ENCODE results near the gene UNC93A. TPM values are rescaled to one million over a fixed set of nuclear protein-coding genes. Genes with fewer than 3 reads are reported as not detected.
"Not testable (repeated sequence)": the region's sequence is repeated elsewhere in the genome, so short reads cannot be mapped to it uniquely, and the experiment has no call there.

UNC93A gene
- total RNA-seq, 4 donors from 2014 or later = not detected

DNA sequence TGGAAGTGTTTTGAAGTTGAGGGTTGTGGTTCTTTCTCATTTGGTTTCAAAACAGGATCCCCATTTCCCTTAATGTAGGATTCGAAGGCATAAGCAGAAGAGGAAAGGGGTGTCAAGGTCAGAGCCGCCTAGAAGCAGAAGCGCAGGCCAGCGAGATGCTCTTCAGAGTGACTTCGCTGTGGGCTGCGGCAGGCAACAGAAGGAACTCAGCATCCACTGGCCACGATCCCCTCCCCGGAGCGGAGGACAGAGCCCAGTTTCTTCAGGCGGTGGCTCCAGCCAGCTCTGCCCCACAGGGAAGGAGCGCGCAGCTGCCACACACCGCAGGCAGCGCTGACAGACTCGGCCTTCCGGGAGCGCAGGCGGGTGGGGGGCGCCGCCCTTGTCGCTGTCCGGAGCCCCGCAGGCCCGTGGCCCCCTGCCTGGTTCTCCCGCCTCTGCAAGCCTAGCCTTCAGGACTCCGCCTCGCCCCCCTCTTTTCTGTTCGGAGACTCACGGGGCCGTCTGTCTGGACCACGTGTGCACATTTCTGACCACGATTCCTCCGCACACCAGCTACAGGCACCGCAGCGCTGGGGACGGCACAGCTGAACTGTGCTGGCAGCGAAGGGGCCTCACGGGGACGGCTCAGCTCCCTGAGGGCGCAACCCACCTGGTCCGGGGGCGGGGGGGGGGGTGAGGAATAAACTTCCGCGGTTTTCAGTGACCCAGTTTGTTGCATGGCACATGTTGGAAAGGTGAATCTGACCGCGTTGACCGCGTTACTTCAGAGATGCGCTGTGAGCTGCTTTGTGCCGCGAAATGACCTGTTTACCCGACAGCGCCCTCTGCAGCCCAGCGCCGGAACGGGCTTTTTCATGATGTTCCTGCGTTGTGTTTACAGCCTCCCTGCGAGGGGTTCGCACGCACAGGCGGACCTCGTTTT lies 59.9 kb downstream of the UNC93A start:
- 1% methylated on average over 47 to 57 of the region's 62 CpGs for WGBS, 2 donors
- peak; percentile 70 to 80 for DNase-seq
- Histone ChIP-seq H3K27ac (no peak overlapping the region), H3K4me3 (replicated peaks in 1 of 3) (peak overlapping the region in 2 of 3 donors; percentile 1 to 24), H3K36me3 (no peaks in the 10 kb centered on the region), H3K27me3 (no peaks in the 10 kb centered on the region), H3K9me3 (no peaks in the 10 kb centered on the region), H3K4me1 (peaks cover 5 to 13% of the 10 kb centered on the region in 2 donors)
- intact Hi-C loops (cut with DNase I) = loop anchor here (5.0 kb wide), 1 partner anchor 129 kb away; no protein-coding TSS in a partner anchor
- no peak for TF ChIP-seq POLR2A (IDR thresholded peaks at IDR 0.05)
- TF ChIP-seq, protein P1, sequence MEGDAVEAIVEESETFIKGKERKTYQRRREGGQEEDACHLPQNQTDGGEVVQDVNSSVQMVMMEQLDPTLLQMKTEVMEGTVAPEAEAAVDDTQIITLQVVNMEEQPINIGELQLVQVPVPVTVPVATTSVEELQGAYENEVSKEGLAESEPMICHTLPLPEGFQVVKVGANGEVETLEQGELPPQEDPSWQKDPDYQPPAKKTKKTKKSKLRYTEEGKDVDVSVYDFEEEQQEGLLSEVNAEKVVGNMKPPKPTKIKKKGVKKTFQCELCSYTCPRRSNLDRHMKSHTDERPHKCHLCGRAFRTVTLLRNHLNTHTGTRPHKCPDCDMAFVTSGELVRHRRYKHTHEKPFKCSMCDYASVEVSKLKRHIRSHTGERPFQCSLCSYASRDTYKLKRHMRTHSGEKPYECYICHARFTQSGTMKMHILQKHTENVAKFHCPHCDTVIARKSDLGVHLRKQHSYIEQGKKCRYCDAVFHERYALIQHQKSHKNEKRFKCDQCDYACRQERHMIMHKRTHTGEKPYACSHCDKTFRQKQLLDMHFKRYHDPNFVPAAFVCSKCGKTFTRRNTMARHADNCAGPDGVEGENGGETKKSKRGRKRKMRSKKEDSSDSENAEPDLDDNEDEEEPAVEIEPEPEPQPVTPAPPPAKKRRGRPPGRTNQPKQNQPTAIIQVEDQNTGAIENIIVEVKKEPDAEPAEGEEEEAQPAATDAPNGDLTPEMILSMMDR (IDR thresholded peaks at IDR 0.05) = peak in 5 of 6 experiments; percentile 40 to 73 (median 62)

DNA sequence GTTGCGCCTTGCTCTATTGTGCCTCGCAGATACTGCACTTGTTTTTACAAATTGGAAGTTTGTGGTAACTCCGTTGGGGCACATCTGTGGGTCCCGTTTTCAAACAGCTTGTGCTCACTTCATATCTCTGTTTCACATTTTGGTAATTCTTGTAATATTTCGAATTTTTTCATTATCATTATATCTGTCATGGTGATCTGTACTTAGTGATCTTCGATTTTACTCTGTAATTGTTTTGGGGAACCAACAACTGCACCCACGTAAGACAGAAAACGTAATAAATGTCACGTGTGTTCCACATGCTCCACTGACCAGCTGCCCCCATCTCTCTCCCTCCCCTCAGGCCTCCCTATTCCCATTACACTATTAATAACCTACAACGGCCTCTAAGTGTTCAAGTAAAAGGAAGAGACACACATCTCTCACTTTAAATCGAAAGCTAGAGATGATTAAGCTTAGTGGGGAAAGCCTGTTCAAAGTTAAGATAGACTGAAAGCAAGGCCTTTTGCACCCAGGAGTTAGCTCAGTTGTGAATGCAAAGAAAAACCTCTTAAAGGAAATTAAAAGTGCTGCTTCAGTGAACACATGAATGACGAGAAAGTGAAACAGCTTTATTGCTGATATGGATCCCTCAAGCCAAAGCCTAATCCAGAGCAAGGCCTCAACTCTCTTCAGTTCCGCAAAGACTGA lies 60.7 kb downstream of the UNC93A start:
- peaks cover 5 to 13% of the 10 kb centered on the region in 2 donors for H3K4me1 ChIP-seq
- no peak for TF ChIP-seq POLR2A (IDR thresholded peaks at IDR 0.05)
- TF ChIP-seq, protein P1 (IDR thresholded peaks at IDR 0.05) = no peak
- intact Hi-C loops (cut with DNase I) = loop anchor here (5.0 kb wide), 1 partner anchor 130 kb away; no protein-coding TSS in a partner anchor
- H3K9me3 ChIP-seq = no peaks in the 10 kb centered on the region
- 59% methylated on average over 13 of the region's 13 CpGs for WGBS, 2 donors
- no peak overlapping the region for H3K4me3 ChIP-seq (replicated peaks in 1 of 3)
- no peaks in the 10 kb centered on the region for H3K27me3 ChIP-seq
- H3K36me3 ChIP-seq = no peaks in the 10 kb centered on the region
- DNase-seq = no peak
- H3K27ac ChIP-seq = no peak overlapping the region

DNA sequence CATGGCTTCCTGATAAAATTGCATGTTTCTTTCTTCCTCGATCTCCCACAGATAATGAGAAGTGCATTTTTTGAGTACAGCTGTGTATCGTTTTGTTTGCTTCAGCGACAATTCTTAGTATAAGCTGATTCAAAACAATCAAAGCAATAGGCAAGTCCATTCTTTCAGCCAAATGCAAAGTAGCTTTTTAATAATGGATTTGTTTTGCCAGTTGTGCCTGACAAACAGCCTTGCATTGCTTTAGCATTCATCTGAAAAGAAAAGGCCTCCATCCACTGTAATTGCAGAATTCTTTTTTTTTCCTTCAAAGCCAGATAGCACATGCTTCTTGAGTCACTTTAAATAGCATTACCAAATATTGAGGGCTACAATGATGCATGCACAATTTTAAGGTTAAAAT lies 65.8 kb downstream of the UNC93A start:
- no peak overlapping the region for H3K4me3 ChIP-seq (replicated peaks in 1 of 3)
- 87 to 90% methylated on average over 3 of the region's 3 CpGs for WGBS, 2 donors
- no peak for DNase-seq
- no peaks in the 10 kb centered on the region for H3K4me1 ChIP-seq
- H3K36me3 ChIP-seq = no peaks in the 10 kb centered on the region
- intact Hi-C loops (cut with DNase I) = no loop called here
- no peak for TF ChIP-seq POLR2A (IDR thresholded peaks at IDR 0.05)
- TF ChIP-seq, protein P1 (IDR thresholded peaks at IDR 0.05) = no peak
- no peaks in the 10 kb centered on the region for H3K27me3 ChIP-seq
- H3K9me3 ChIP-seq = no peaks in the 10 kb centered on the region
- no peak overlapping the region for H3K27ac ChIP-seq

DNA sequence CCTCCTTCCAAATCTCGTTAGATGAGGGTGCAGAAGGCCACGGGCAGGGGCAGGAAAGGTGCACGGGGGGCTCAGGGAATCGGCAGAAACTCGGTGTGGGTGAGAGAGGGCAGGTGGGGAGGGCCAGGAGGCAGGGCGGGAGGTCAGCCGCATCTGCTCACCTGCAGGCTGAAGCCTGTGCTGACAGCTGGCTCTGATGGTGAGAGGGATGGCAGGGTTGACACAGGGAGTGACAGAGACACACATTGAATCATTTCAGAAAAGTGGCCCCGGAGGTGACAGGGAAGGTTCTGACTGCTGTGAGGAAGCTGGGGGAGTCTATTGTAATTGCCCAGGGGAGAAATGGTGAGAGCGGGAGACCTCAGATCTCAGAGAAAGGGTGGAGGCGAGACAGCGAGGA lies 67.3 kb downstream of the UNC93A start:
- H3K4me3 ChIP-seq (replicated peaks in 1 of 3); H3K36me3 ChIP-seq; H3K4me1 ChIP-seq; intact Hi-C loops (cut with DNase I); H3K9me3 ChIP-seq; H3K27me3 ChIP-seq; DNase-seq; H3K27ac ChIP-seq: not testable (repeated sequence)
- WGBS, 2 donors = 68 to 93% methylated on average over 4 of the region's 11 CpGs

DNA sequence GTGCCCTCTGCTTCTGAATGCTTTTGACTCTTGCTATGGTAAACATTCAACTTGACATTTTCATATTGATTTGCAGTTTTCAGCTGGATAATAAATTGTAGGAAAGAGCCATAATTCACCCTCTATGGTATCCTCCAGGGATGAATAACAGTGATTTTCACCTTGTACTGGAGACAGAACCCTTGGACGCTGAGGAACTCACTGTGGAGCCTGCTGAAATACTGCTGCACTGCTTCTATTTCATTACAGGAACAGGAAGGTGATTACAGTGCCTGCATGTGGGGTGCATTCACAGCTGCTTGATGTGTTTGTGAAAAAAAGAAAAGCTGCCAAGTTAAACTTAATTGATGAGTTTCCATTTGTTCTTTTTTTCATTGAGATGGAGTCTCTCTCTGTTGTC lies 70.1 kb downstream of the UNC93A start:
- intact Hi-C loops (cut with DNase I); DNase-seq; H3K27ac ChIP-seq; H3K27me3 ChIP-seq; H3K9me3 ChIP-seq; H3K4me1 ChIP-seq; H3K36me3 ChIP-seq; H3K4me3 ChIP-seq (replicated peaks in 1 of 3): not testable (repeated sequence)
- 71 to 86% methylated on average over 1 of the region's 1 CpG for WGBS, 2 donors

Other genes starting within 250 kb of the UNC93A start
- under 1 TPM in 1 of 4 donors, not detected in 3; 0.78 TPM for gene CCR6, start 168.2 kb upstream of the UNC93A start, total RNA-seq
- not detected for gene GPR31, start 133.3 kb upstream of the UNC93A start, total RNA-seq
- under 1 TPM in 1 of 4 donors, not detected in 3; 0.40 TPM for gene TTLL2, start 33.8 kb downstream of the UNC93A start, total RNA-seq